Ammon's horn (tissue), 1 donor: Measurements from ENCODE around the gene POU4F1.
"Not testable (repeated sequence)": the region's sequence is repeated elsewhere in the genome, so short reads cannot be mapped to it uniquely, and the experiment has no call there.

ENCODE experiments used
- DNase-seq: peaks from one replicate; pipeline ENCODE4 v3.0.0-alpha.2; 2016; ENCODE audit warnings: low spot score

POU4F1 gene

GRCh38 chr13:78603240-78603957 lies at the start of gene POU4F1:
POU4F1 (minus strand) TSS chr13:78603552; CDS start chr13:78603326, 226 bp downstream.
- DNase-seq = peak; percentile 17

GRCh38 chr13:78652651-78653050 lies 49.3 kb upstream of the POU4F1 start:
- no peak for DNase-seq

- DNase-seq = no peak
Measured at GRCh38 chr13:78650717-78651083, 47.3 kb upstream of the POU4F1 start.

- DNase-seq = no peak
Measured at GRCh38 chr13:78649997-78650716, 46.8 kb upstream of the POU4F1 start.

- not testable (repeated sequence) for DNase-seq
Measured at GRCh38 chr13:78647109-78647678, 43.8 kb upstream of the POU4F1 start.

GRCh38 chr13:78638216-78638615 lies 34.9 kb upstream of the POU4F1 start:
- no peak for DNase-seq

GRCh38 chr13:78636495-78636894 lies 33.1 kb upstream of the POU4F1 start:
- no peak for DNase-seq

GRCh38 chr13:78632996-78633395 lies 29.6 kb upstream of the POU4F1 start:
- DNase-seq = no peak

GRCh38 chr13:78631077-78631476 lies 27.7 kb upstream of the POU4F1 start:
- no peak for DNase-seq

- no peak for DNase-seq
Measured at GRCh38 chr13:78630511-78630910, 27.2 kb upstream of the POU4F1 start.

- DNase-seq = no peak
Measured at GRCh38 chr13:78625384-78625783, 22.0 kb upstream of the POU4F1 start.

- DNase-seq = no peak
Measured at GRCh38 chr13:78623132-78623531, 19.8 kb upstream of the POU4F1 start.

GRCh38 chr13:78620936-78621470 lies 17.7 kb upstream of the POU4F1 start:
- DNase-seq = no peak

- no peak for DNase-seq
Measured at GRCh38 chr13:78618411-78618810, 15.1 kb upstream of the POU4F1 start.

GRCh38 chr13:78611040-78611439 lies 7.7 kb upstream of the POU4F1 start:
- no peak for DNase-seq

GRCh38 chr13:78610381-78610883 lies 7.1 kb upstream of the POU4F1 start:
- DNase-seq = no peak

GRCh38 chr13:78609464-78610205 lies 6.3 kb upstream of the POU4F1 start:
- DNase-seq = no peak

- DNase-seq = no peak
Measured at GRCh38 chr13:78608688-78609463, 5.5 kb upstream of the POU4F1 start.

GRCh38 chr13:78608252-78608687 lies 4.9 kb upstream of the POU4F1 start:
- no peak for DNase-seq

GRCh38 chr13:78607409-78608251 lies 4.3 kb upstream of the POU4F1 start:
- DNase-seq = no peak
